Stimulated activated CD4-positive, alpha-beta T cell treated with anti-CD3 and anti-CD28 coated beads, Interleukin-15, amount 100 ng/mL, for 24 hours (primary cell): Measurements from ENCODE around the gene SCN1A.
A peak's percentile ranks its signal among the peaks of the same experiment; 100 is the strongest.

Experiments
- DNase-seq: peaks from one replicate; pipeline ENCODE4 v3.0.0-alpha.2; 2020

SCN1A gene

GRCh38 chr2:165967746-165968145 is 160.1 kb downstream of the SCN1A start:
- no peak for DNase-seq

GRCh38 chr2:165961818-165962217 is 166.0 kb downstream of the SCN1A start:
- no peak for DNase-seq

GRCh38 chr2:165959371-165959770 is 168.4 kb downstream of the SCN1A start:
- DNase-seq = no peak

GRCh38 chr2:165958313-165958960 is 169.4 kb downstream of the SCN1A start:
- DNase-seq = no peak

- DNase-seq = no peak
These were observed 170.7 kb downstream of the SCN1A start for GRCh38 chr2:165957030-165957675.

- DNase-seq = peak; percentile 95
These were observed 173.9 kb downstream of the SCN1A start, which contains the start of gene TTC21B for GRCh38 chr2:165953655-165954606. Gene TTC21B, minus strand, starts transcription at chr2:165953776. Its CDS starts 71 bp downstream, at chr2:165953705.

GRCh38 chr2:165953306-165953654 is 174.5 kb downstream of the SCN1A start:
- DNase-seq = no peak

- no peak for DNase-seq
These were observed 175.0 kb downstream of the SCN1A start for GRCh38 chr2:165952741-165953211.

GRCh38 chr2:165952085-165952484 is 175.7 kb downstream of the SCN1A start:
- DNase-seq = no peak

- DNase-seq = no peak
These were observed 177.4 kb downstream of the SCN1A start for GRCh38 chr2:165950438-165950837.

GRCh38 chr2:165941827-165942226 is 186.0 kb downstream of the SCN1A start:
- no peak for DNase-seq

GRCh38 chr2:165938237-165938636 is 189.6 kb downstream of the SCN1A start:
- no peak for DNase-seq
